ENCODE data around the gene RSRC1. TPM values are rescaled to one million over a fixed set of nuclear protein-coding genes. Genes with fewer than 3 reads are reported as not detected.

Gene RSRC1
- total RNA-seq, 2 donors from 2014 or later, result 38.7 to 49.6 TPM

DNA sequence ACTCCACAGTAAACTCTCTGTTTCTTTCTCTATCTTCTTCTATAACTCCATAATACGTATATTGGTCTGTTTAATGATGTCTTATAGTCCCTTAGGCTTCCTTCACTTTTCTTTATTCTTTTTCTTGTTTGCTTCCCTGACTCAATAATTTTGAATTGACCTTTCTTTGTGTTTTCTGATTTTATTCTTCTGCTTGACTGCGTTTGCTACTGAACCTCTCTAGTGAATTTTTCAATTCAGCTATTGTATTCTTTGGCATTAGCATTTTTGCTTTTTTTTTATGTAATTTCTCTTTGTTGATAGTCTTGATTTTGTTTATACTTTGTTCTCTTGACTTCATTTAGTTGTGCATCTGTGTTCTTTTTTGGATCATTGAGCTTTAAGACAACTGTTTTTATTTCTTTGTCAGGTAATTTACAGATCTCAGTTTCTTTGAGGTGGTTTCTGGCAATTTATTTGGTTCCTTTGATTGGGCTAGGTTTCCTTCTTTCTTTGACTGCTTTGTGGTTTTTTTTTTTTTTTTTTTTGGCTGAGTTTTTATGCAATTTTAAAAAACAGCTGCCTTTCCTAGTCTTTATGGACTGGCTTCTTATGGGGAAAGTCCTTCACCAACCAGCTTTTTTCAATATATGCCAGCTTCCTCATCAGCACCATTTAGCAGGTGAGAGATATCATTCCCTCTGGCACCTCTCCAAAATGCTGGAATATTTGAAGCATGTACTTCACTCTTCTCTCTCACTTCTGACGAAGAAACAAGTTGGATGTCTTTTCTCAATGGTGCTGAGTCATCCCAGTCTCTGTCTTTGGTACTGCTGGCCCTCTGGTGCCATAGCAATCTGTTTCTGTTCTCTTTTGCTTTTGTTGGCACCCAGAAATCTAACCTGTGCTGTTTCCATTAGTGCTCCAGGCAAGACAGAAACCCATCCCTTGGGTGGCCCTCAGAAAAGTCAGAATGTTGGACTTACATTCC lies 17.6 kb downstream of the RSRC1 start:
- H3K4me1 Mint-ChIP-seq (ENCODE audit: low read depth in 2 of 2), result peaks cover 0 to 9% of the 10 kb centered on the region in 2 donors
- H3K9me3 Mint-ChIP-seq, result peaks cover 3% of the 10 kb centered on the region
- peaks cover 57% of the 10 kb centered on the region for H3K36me3 Mint-ChIP-seq
- ATAC-seq, result no peak
- H3K4me3 Mint-ChIP-seq, result no peak overlapping the region
- H3K27me3 Mint-ChIP-seq, result no peaks in the 10 kb centered on the region
- DNase-seq (ENCODE audit: low spot score), result no peak
- no peak overlapping the region for H3K27ac Mint-ChIP-seq

DNA sequence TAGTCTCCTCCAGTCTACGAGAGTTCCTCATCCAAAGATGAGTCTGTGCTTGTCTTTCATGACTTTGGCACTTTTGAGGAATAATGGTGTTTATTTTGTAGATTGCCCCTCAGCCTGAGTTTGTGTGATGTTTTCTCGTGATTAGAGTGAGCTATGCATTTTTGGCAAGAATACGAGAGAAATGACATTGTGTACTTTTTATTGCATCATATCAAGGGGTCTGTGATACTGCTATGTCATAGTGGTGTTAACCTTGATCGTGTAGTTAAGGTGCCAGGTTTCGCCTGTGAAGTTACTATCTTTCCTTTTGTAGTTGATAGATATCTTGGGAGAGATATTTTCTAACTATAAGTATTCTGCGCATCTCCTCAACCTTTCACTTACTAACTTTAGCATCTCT lies 18.9 kb downstream of the RSRC1 start:
- Mint-ChIP-seq H3K9me3 (peaks cover 3% of the 10 kb centered on the region), H3K36me3 (peaks cover 56% of the 10 kb centered on the region), H3K4me3 (no peak overlapping the region), H3K4me1 (ENCODE audit: low read depth in 2 of 2) (peaks cover 0 to 9% of the 10 kb centered on the region in 2 donors), H3K27me3 (no peaks in the 10 kb centered on the region), H3K27ac (no peak overlapping the region)
- ATAC-seq (no peak), DNase-seq (ENCODE audit: low spot score) (no peak)

DNA sequence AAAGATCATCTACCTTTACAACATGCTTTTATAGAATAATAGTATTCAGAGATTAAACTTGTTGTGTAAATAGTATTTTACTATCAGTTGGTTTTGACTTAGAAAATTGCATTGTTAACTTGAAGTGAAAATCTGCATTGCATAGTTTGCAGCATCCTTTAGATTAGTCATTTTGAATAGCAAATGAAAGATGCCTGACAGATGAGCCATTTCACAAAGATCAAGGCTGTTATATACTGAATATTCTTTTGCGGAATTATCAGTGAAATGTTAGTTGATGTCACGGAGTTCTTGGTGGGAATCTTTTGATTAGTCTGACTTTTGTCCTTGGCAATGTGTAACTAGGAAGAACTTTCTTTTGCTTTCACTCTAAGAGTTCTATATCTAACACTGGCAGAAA lies 24.5 kb downstream of the RSRC1 start:
- no peak overlapping the region for H3K27ac Mint-ChIP-seq
- DNase-seq (ENCODE audit: low spot score) (no peak), ATAC-seq (no peak)
- H3K4me3 Mint-ChIP-seq, result no peak overlapping the region
- H3K27me3 Mint-ChIP-seq, result no peaks in the 10 kb centered on the region
- H3K9me3 Mint-ChIP-seq, result no peaks in the 10 kb centered on the region
- H3K36me3 Mint-ChIP-seq, result peaks cover 11% of the 10 kb centered on the region
- peaks cover 2 to 5% of the 10 kb centered on the region in 2 donors for H3K4me1 Mint-ChIP-seq (ENCODE audit: low read depth in 2 of 2)

DNA sequence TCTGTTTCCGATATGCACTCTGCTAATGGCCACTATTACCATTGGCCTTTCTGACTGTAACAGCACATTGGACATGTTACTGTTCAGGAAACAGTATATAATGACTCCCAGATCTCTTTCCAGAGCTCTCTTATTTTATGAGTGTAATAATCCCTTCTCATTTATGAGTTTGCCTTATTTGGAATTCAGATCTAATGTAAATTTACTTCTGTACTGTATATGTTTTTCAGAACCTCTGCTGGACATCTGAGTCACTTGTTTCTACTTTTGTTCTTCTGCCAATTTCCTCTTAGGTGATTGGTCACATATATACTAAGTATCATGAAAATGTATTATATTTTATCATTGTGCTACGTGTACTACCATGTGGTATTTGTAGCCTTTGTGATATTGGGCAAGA lies 30.5 kb downstream of the RSRC1 start:
- H3K9me3 Mint-ChIP-seq, result no peaks in the 10 kb centered on the region
- ATAC-seq (no peak), DNase-seq (ENCODE audit: low spot score) (no peak)
- H3K27me3 Mint-ChIP-seq, result no peaks in the 10 kb centered on the region
- no peak overlapping the region for H3K4me3 Mint-ChIP-seq
- H3K27ac Mint-ChIP-seq, result no peak overlapping the region
- H3K4me1 Mint-ChIP-seq (ENCODE audit: low read depth in 2 of 2), result peaks cover 2 to 5% of the 10 kb centered on the region in 2 donors
- peaks cover 6% of the 10 kb centered on the region for H3K36me3 Mint-ChIP-seq

DNA sequence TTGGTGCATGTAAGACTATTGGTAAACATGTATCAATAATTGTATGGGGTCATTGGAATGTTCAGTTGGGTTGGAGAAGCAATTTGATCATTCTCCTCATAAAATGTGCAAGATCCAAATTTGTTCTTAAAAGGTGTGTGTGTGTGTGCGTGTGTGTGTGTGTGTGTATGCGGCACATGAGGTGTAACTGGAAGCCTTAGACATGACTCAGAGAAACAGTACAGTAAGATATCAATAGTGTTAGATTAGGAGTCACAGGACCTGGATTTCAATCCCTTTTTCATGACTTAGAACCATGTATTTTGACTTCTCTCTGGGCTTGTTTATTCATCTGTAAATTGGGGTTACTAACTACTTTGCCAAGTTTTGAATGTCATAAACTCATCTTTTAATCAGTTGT lies 38.3 kb downstream of the RSRC1 start:
- no peak overlapping the region for H3K4me3 Mint-ChIP-seq
- ATAC-seq (no peak), DNase-seq (ENCODE audit: low spot score) (no peak)
- peaks cover 6 to 22% of the 10 kb centered on the region in 2 donors for H3K4me1 Mint-ChIP-seq (ENCODE audit: low read depth in 2 of 2)
- no peaks in the 10 kb centered on the region for H3K27me3 Mint-ChIP-seq
- H3K36me3 Mint-ChIP-seq, result peaks cover 10% of the 10 kb centered on the region
- H3K9me3 Mint-ChIP-seq, result no peaks in the 10 kb centered on the region
- H3K27ac Mint-ChIP-seq, result no peak overlapping the region

DNA sequence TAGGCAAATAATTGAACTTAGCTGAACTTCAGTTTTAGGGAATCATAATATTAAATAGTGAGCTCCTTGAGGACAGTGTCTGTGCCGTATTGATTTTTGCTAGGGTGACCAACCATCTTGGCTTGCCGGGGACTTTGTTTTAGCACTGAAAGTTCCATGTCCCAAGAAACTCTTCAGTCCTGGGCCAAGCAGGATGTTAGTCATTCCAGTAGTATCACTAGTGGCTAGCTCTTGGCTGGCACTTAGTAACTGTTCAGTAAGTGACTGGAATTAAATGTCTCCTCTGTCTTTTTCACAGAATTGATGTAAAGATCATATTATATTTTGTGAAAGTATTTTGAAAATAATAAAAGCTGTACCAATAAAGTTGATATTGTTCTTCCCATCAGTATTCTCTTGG lies 42.3 kb downstream of the RSRC1 start:
- peak overlapping the region in 1 of 2 donors; percentile 58 for H3K27ac Mint-ChIP-seq

DNA sequence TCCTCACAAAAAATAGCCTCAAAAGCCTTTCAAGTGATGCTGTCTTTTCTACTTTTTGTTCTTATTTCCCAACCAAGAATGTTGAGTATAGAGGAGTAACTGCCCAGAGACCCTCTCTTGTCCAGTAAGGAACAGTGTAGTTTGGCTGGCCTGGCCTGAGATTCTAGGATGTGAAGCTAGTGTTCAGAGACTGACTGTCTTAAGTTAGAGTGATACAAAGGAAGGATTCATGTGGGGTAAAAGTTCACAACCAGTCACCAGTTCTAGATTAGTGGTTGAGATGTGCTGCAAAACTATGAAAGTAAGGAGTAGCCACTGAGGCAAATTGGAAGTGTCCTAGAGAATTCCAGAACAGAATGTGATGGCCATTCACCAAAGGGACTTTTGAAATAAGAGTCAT lies 49.1 kb downstream of the RSRC1 start:
- peaks cover 10 to 12% of the 10 kb centered on the region in 2 donors for H3K4me1 Mint-ChIP-seq (ENCODE audit: low read depth in 2 of 2)
- H3K4me3 Mint-ChIP-seq, result no peak overlapping the region
- ATAC-seq, result no peak

More for the DNA sequence above, 42.3 kb downstream of the RSRC1 start:
- ATAC-seq (peak; percentile 86 to 96), DNase-seq (ENCODE audit: low spot score) (no peak)
- no peaks in the 10 kb centered on the region for H3K9me3 Mint-ChIP-seq
- H3K27me3 Mint-ChIP-seq, result no peaks in the 10 kb centered on the region
- peak overlapping the region; percentile 52 for H3K4me3 Mint-ChIP-seq
- H3K4me1 Mint-ChIP-seq (ENCODE audit: low read depth in 2 of 2), result peaks cover 15 to 29% of the 10 kb centered on the region in 2 donors
- peaks cover 13% of the 10 kb centered on the region for H3K36me3 Mint-ChIP-seq

DNA sequence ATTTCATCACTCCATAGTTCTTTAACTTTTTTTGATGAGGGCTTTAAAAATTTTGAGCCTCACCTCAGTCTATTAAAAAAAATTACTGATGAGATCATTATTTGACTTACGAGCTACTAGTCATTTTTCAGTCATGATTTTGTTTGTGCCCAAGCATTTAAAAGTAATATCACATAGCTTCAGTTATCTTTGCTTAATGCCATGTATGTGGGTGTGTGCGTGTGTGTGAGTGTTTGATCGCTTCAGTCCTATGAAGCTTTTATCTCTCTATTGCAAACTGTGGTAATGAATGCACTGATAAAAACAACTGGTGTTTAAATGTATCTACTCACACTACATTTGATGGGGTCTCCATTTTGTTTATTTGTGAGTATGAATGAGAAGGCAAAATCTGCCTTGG lies 49.8 kb downstream of the RSRC1 start:
- no peaks in the 10 kb centered on the region for H3K9me3 Mint-ChIP-seq
- DNase-seq (ENCODE audit: low spot score) (no peak), ATAC-seq (no peak)
- H3K36me3 Mint-ChIP-seq, result peaks cover 5% of the 10 kb centered on the region
- no peak overlapping the region for H3K27ac Mint-ChIP-seq
- peaks cover 10 to 11% of the 10 kb centered on the region in 2 donors for H3K4me1 Mint-ChIP-seq (ENCODE audit: low read depth in 2 of 2)
- no peaks in the 10 kb centered on the region for H3K27me3 Mint-ChIP-seq
- H3K4me3 Mint-ChIP-seq, result no peak overlapping the region

More for the DNA sequence above, 49.1 kb downstream of the RSRC1 start:
- Mint-ChIP-seq H3K27ac (no peak overlapping the region), H3K9me3 (no peaks in the 10 kb centered on the region), H3K36me3 (peaks cover 7% of the 10 kb centered on the region), H3K27me3 (no peaks in the 10 kb centered on the region)
- no peak for DNase-seq (ENCODE audit: low spot score)

DNA sequence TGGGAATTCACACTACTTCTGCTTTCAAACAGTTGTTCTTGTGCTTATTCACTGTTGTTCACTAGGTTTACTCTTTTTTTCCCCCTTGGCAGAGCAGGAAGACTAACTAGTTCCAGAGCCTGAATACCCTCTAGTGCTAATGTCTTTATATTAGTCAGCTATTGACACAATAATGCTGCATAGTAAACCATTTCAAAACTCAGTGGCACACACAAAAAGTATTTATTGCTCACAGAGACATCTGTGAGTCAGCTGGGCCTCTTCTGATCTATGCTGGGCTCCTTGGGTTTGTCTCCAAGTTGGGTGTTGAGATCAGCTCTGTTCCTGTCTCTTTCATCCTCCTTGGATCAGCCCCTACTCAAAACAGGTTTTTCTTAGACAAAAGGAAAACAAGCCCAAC lies 51.1 kb downstream of the RSRC1 start:
- Mint-ChIP-seq H3K27ac (peak overlapping the region in 1 of 2 donors; percentile 17), H3K4me3 (no peak overlapping the region), H3K9me3 (no peaks in the 10 kb centered on the region), H3K36me3 (no peaks in the 10 kb centered on the region), H3K4me1 (ENCODE audit: low read depth in 2 of 2) (peaks cover 10 to 11% of the 10 kb centered on the region in 2 donors), H3K27me3 (no peaks in the 10 kb centered on the region)
- ATAC-seq, result no peak
- no peak for DNase-seq (ENCODE audit: low spot score)

DNA sequence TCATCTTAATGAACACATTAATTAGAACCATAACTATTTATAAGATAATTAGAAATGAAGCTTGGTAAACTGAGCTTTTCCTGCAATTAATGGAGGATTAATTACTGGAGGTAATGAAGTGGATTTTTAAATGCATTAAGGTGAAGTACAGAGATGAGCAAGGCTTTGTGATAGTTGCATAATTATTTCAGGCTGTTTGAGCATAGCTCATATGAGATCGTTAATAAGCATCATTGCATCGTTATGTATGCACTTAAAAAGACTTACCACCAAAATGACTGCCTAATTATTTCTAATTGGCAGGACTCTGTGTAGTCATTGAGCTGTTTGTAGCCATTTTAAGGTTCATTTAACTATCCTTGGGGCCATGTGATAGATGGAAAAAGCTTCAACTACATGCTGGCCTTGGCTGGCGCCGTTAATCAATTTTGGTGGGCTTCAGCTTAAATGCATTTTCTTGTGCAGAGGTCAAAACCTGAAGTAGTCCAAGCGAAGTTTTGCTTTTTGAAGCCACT lies 55.3 kb downstream of the RSRC1 start:
- no peak overlapping the region for H3K27ac Mint-ChIP-seq
- no peak overlapping the region for H3K4me3 Mint-ChIP-seq
- no peak for ATAC-seq
- DNase-seq (ENCODE audit: low spot score), result no peak
- no peaks in the 10 kb centered on the region for H3K9me3 Mint-ChIP-seq
- H3K36me3 Mint-ChIP-seq, result no peaks in the 10 kb centered on the region
- no peaks in the 10 kb centered on the region for H3K27me3 Mint-ChIP-seq
- peaks cover 28 to 36% of the 10 kb centered on the region in 2 donors for H3K4me1 Mint-ChIP-seq (ENCODE audit: low read depth in 2 of 2)

DNA sequence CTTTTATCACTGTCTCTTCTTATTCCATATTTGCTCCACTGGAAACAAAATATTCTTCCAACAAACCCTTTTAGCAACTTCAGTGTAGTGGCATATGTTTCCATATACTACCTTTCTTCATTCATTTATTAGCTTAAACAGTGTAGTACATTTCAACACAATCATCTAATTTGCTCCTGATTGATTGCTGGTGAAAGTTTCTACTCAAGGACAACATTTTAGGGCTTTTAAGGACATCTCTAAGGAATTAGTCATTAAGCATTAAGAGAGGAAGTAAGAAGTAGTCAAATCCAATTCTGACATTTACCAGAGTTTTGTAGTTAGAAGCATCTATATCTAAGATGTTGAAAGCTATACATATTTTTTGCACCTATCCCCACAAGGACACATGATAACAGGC lies 55.8 kb downstream of the RSRC1 start:
- Mint-ChIP-seq H3K4me3 (no peak overlapping the region), H3K4me1 (ENCODE audit: low read depth in 2 of 2) (peaks cover 27 to 31% of the 10 kb centered on the region in 2 donors), H3K27ac (no peak overlapping the region), H3K27me3 (no peaks in the 10 kb centered on the region), H3K36me3 (no peaks in the 10 kb centered on the region), H3K9me3 (no peaks in the 10 kb centered on the region)
- no peak for DNase-seq (ENCODE audit: low spot score)
- no peak for ATAC-seq

DNA sequence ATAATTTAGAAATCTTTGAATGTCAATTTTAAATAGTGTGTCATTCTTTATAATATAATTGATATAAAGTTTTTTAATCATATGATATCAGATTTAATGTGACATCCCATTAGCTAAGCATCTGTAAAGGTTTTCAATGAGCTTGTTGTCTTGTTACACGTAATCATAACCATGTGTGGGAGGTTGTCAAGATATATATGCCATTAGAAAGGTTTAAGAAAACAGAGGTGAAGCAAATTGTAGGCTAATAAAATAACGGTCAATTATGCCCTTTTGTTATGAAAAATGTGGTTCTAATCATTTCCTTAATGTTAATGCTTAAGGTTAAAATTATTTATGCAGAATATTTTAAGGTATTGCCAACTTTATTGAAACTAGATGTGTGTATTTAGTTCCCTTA lies 56.3 kb downstream of the RSRC1 start:
- Mint-ChIP-seq H3K36me3 (no peaks in the 10 kb centered on the region), H3K9me3 (no peaks in the 10 kb centered on the region), H3K27ac (no peak overlapping the region), H3K27me3 (no peaks in the 10 kb centered on the region), H3K4me1 (ENCODE audit: low read depth in 2 of 2) (peaks cover 24 to 27% of the 10 kb centered on the region in 2 donors), H3K4me3 (no peak overlapping the region)
- DNase-seq (ENCODE audit: low spot score), result no peak
- no peak for ATAC-seq

DNA sequence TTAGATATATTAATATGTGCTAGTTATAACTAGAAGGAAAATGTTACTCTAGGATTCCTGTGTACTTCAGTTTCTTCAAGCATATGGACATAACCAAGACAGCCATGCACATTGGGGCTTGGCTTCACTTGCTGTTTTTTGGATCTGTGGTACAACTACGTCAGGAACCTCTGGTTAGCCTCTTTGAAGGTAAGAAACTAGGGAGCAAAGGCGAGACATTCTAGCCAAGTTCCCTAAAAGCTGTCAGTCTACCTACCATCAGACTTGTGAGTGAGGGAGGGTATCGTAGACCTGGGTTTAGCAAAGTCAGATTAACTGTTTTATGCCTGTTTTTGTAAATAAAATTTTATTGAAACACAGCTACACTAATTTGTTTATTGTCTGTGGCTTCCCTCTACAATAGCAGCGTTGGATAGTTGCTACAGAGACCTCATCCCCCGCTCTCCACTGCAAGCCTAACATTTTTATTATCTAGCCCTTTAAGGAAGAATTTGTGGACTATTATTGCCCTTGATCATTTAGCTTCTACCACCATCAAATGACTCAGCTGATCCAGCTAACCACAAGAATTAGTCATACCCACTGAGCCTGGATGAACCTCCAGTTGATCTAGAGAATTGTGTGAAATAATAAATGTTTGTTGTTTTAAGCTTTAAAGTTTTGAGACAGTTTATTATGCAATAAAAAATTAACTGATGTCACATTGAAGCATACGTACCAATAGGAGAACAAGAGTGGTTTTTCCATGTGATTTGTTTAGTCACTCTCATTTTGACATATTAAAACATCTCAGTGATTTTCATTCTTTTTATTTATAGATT lies 58.1 kb downstream of the RSRC1 start:
- Mint-ChIP-seq H3K4me1 (ENCODE audit: low read depth in 2 of 2) (peaks cover 24 to 27% of the 10 kb centered on the region in 2 donors), H3K27me3 (no peaks in the 10 kb centered on the region), H3K27ac (no peak overlapping the region), H3K4me3 (no peak overlapping the region), H3K9me3 (no peaks in the 10 kb centered on the region), H3K36me3 (no peaks in the 10 kb centered on the region)
- DNase-seq (ENCODE audit: low spot score) (peak; percentile 60), ATAC-seq (peak; percentile 77 to 84)

DNA sequence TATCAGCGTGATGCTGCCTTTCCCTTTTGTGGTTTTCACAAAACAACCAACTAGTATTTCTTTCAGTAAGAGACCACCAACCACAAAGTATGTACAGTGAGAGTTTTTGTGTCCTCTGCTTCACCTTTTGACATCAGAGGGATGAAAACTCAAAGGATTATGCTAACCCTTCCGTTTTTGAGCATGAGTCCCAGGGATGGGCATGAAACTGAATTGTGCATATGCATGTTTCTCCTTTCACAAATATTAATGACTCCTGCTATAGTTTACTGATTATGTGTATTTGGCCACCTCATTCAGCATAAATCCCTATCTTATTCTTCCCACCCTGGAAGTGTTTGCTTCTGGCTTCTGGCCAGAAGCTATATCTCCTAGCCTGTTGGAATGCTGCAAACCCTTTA lies 59.2 kb downstream of the RSRC1 start:
- Mint-ChIP-seq H3K9me3 (no peaks in the 10 kb centered on the region), H3K27me3 (no peaks in the 10 kb centered on the region), H3K4me3 (no peak overlapping the region), H3K36me3 (no peaks in the 10 kb centered on the region), H3K4me1 (ENCODE audit: low read depth in 2 of 2) (peaks cover 24 to 27% of the 10 kb centered on the region in 2 donors), H3K27ac (no peak overlapping the region)
- no peak for DNase-seq (ENCODE audit: low spot score)
- ATAC-seq, result no peak
